Urinary bladder (tissue), 4 donors: ENCODE measurements around the gene OR13H1. TPM values are rescaled to one million over a fixed set of nuclear protein-coding genes. Genes with fewer than 3 reads are reported as not detected.
"Not testable (repeated sequence)": the region's sequence is repeated elsewhere in the genome, so short reads cannot be mapped to it uniquely, and the experiment has no call there.

Source experiments
- DNase-seq: peaks from one replicate; pipeline ENCODE4 v3.0.0-alpha.2; 2015; ENCODE audit errors: extremely low spot score
- H3K27ac ChIP-seq: one replicate; pipeline ENCODE4 v1.5.1; 2013; ENCODE audit warnings: low read depth, mild to moderate bottlenecking, moderate library complexity
- H3K36me3 ChIP-seq: one replicate; pipeline ENCODE4 v1.6.1; 2013; ENCODE audit warnings: mild to moderate bottlenecking, moderate library complexity; ENCODE audit not compliant: insufficient read depth
- H3K4me1 ChIP-seq: one replicate; pipeline ENCODE4 v1.6.1; 2013; ENCODE audit warnings: mild to moderate bottlenecking, moderate library complexity; ENCODE audit not compliant: insufficient read depth
- H3K4me3 ChIP-seq: one replicate; pipeline ENCODE4 v1.5.1; 2013; ENCODE audit warnings: low read depth, low read length
- WGBS: extraction: QIAGEN DNeasy Blood & Tissue Kit; methylation state at CpG from one replicate; pipeline ENCODE4 v1.1.7; 2013; 5-methylcytosine and 5-hydroxymethylcytosine counted together
- polyA plus RNA-seq: library from polyadenylated mRNA; stranded (reverse); fragments of 200-250 nt; gene quantifications from one replicate; pipeline ENCODE4 v1.2.3, GENCODE V29; 2013
- total RNA-seq: library from RNA; depleted of rRNA; stranded (reverse); fragments of >200 nt; gene quantifications from one replicate; pipeline ENCODE4 v1.2.3, GENCODE V29; 2014
- donor health status: healthy with polysubstance abuse.
- donor health status: healthy.

The OR13H1 gene
- total and polyA plus RNA-seq, 2 donors, result not detected

DNA sequence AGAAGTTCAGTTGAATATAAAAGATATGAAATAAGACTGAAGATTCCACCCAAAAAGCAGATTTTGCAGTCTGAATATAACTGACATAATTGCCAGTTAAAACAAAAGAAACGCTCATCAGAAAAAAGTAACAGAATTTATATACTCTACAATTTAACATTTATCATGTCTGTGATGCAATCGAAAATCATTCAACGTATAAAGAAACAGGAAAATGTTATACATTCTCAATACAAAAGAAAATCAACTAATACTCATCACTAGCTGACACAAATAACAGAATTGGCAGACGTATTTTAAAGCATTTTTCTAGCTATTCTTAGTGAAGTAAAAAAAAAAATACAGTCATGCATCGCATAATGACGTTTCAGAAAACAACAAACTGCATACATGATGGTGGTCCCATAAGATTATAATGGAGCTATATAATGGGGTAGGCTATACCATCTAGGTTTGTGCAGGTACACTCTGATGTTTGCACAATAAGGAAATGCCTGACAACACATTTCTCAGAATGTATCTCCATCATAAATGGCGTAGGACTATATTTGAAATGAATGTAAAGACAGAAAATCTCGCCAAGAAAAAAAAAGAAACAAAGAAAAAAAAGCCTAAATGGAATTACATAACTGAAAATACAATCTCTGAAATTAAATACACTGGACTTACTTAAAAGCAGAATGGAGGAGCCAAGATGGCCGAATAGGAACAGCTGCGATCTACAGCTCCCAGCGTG lies 34.3 kb downstream of the OR13H1 start:
- Histone ChIP-seq H3K4me3 (no peak overlapping the region), H3K36me3 (no peaks in the 10 kb centered on the region), H3K4me1 (no peaks in the 10 kb centered on the region), H3K27ac (no peak overlapping the region)
- 90% methylated on average over 11 of the region's 11 CpGs for WGBS
- DNase-seq, result no peak

DNA sequence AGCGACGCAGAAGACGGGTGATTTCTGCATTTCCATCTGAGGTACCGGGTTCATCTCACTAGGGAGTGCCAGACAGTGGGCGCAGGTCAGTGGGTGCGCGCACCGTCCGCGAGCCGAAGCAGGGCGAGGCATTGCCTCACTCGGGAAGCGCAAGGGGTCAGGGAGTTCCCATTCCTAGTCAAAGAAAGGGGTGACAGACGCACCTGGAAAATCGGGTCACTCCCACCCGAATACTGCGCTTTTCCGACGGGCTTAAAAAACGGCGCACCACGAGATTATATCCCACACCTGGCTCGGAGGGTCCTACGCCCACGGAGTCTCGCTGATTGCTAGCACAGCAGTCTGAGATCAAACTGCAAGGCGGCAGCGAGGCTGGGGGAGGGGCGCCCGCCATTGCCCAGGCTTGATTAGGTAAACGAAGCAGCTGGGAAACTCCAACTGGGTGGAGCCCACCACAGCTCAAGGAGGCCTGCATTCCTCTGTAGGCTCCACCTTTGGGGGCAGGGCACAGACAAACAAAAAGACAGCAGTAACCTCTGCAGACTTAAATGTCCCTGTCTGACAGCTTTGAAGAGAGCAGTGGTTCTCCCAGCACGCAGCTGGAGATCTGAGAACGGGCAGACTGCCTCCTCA lies 35.0 kb downstream of the OR13H1 start:
- 89% methylated on average over 23 of the region's 34 CpGs for WGBS
- not testable (repeated sequence) for H3K36me3 ChIP-seq, DNase-seq, H3K27ac ChIP-seq, H3K4me3 ChIP-seq, H3K4me1 ChIP-seq

DNA sequence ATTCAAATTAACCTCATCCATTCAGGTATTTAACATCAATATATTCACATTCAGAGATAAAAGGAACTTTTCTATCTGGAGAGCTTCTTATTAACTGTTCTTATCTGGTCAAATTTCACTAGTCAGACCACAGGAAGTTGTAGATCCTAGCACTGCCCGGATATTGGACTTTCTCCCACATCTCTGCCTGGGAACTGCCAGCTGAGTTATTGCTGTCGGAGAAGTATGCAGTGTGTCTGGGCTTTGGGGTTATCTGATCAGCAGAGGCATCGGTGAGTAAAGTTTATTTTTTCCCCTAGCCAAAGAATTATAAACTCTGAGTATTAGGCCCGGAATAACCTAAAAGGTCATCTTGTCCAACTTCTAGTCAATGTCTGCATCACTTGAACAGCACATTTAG lies 45.1 kb downstream of the OR13H1 start:
- no peak overlapping the region for H3K27ac ChIP-seq
- H3K36me3 ChIP-seq, result no peaks in the 10 kb centered on the region
- no peak for DNase-seq
- H3K4me1 ChIP-seq, result no peaks in the 10 kb centered on the region
- 6% methylated on average over 4 of the region's 4 CpGs for WGBS
- H3K4me3 ChIP-seq, result no peak overlapping the region
